HG03064 (cell line): ENCODE results near the gene PSMD9.
"Not testable (repeated sequence)": the region's sequence is repeated elsewhere in the genome, so short reads cannot be mapped to it uniquely, and the experiment has no call there.

ENCODE experiments used
- ATAC-seq: cut with Tn5 transposase; IDR thresholded peaks from one replicate; pipeline ENCODE4 v1.9.1; 2021; ENCODE audit warnings: low read depth; ENCODE audit not compliant: unreplicated experiment

The PSMD9 gene

DNA sequence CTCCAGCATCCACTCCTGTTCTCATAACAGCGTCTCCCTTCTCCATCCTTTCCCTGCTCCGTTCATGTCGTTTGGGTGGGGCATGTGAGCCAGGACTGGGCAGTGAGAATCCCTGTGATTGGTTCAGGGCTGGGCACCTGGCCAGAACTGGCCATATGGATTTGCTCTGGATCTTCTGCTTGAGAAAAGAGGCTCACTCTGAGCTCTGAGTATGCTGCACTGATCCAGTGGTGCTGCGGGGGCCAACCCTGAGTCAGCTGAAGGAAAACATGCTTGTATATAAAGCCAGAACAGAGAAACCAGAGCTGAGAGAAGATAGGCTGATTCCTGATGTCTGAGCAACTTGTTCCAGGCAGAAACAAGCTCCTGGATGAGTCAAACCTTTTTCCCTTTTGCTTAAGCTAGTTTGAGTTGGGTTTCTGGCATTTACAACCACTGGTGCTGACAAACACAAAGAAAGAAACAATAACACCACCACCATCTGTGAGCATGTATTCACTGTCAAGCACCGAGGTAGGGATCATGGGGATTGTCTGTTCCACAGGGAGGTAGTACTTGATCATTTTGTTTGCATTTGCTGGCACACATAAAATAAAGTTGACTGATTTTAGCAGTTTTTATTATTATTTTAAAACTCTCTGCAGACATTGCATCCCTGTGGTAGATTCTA, 15.9 kb upstream of the PSMD9 start:
- ATAC-seq, result no peak

DNA sequence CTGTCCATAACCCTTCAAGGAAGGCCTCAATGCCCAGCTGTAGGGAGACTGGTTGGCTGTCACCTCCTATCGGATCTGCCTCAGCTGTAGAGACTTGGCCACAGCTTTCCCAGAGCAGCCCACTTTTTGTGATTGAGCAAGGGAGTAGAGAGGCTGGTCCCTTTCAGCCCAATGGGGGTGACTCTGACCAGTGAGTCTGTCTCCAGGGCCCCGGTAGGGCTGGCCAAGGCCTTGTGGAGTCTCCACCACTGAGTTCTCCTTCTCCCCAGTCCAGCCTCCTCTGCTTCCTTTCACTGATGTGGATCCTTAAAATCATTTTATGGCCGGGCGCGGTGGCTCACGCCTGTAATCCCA, 15.4 kb upstream of the PSMD9 start:
- ATAC-seq, result no peak

DNA sequence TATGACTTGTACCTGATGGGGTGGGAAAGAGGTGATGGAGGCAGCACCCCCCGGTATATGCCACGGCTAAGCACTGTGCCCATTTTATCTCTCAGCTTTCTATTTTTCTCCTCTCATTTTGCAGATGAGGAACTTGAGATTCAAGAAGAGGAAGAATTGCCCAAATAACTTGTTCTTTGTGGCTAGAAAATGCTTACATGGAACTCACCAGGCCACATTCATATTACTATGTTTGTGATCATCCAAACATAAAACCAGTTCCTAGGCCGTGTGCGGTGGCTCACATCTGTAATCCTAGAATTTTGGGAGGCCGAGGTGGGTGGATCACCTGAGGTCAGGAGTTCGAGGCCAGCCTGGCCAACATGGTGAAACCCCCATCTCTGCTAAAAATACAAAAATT, 14.5 kb upstream of the PSMD9 start:
- no peak for ATAC-seq

DNA sequence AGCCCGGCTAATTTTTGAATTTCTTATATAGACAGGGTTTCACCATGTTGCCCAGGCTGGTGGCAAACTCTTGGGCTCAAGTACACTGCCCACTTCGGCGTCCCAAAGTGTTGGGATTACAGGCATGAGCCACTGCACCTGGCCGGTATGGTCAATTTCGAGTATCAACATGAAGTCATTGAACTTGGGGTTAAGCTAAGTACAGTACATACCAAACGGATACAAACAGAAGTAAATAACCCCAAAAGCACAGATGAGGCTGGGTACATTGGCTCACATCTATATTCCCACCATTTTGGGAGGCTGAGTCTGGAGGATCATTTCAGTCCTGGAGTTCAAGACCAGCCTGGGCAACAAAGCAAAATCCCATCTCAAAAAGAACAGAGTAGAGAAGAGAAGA, 13.0 kb upstream of the PSMD9 start:
- no peak for ATAC-seq

DNA sequence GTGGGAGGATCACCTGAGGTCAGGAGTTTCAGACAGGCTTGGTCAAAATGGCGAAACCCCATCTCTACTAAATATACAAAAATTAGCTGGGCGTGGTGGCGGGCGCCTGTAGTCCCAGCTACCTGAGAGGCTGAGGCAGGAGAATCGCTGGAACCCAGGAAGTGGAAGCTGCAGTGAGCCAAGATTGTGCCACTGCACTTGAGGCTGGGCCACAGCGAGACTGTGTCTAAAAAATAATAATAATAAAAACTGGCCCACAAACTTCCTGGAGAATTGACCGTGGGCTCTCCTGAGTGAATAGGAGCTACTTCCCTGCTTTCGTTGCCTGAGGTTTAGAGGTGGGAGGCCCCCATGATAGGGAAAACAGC, 12.5 kb upstream of the PSMD9 start:
- ATAC-seq, result not testable (repeated sequence)

GRCh38 chr12:121883315-121883660, 5.3 kb upstream of the PSMD9 start:
- no peak for ATAC-seq

- ATAC-seq, result not testable (repeated sequence)
These were observed 3.5 kb upstream of the PSMD9 start for GRCh38 chr12:121885129-121885528.

DNA sequence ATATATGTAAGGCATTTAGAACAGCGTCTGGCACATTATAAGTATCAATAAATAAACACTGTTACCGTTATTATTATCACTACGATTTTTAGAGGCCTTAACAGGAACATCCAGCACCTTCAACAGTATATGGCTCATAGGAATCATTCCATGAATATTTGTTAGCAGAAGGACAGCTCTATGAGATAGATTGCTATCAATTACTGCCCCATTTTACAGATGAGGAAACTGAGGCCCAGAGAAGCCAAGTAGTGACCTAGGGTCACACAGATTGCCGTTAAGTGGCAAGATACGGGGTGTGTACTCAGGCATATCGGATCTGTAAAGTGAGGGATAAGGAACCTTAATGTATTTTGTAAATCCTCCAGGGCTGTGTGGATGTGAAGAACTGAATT, 510 bp upstream of the PSMD9 start:
- no peak for ATAC-seq

DNA sequence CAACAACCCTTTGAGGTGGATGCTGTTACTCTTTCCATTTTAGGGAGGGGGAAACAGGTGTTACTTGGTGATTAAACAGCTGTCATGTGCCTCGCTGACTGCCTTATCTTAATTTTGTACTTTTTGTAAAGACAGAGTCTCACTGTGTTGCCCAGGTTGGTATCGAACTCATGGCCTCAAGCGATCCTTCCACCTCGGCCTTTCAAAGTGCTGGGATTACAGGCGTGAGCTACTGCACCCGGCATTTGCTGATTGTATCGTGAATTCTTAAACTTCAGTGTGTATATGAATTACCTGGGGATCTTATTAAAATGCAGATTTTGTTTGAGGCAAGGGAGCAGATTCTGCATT, 659 bp downstream of the PSMD9 start:
- no peak for ATAC-seq

DNA sequence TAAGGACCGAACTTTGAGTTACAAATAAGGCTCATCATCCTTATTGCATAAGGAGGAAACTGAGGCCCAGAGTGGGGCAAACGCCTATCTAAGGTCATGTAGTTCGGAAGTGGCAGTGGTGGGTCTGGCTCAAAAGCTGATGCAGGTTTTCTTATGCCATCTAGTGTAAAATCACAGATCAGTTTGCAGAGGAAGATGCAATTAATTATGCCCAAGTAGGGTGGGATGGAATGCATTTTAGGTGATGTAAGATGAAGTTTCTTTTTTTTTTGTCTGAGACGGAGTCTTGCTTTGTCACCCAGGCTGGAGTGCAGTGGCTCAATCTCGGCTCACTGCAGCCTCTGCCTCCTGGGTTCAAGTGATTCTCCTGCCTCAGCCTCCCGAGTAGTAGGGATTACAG, 1.1 kb downstream of the PSMD9 start:
- ATAC-seq, result not testable (repeated sequence)

DNA sequence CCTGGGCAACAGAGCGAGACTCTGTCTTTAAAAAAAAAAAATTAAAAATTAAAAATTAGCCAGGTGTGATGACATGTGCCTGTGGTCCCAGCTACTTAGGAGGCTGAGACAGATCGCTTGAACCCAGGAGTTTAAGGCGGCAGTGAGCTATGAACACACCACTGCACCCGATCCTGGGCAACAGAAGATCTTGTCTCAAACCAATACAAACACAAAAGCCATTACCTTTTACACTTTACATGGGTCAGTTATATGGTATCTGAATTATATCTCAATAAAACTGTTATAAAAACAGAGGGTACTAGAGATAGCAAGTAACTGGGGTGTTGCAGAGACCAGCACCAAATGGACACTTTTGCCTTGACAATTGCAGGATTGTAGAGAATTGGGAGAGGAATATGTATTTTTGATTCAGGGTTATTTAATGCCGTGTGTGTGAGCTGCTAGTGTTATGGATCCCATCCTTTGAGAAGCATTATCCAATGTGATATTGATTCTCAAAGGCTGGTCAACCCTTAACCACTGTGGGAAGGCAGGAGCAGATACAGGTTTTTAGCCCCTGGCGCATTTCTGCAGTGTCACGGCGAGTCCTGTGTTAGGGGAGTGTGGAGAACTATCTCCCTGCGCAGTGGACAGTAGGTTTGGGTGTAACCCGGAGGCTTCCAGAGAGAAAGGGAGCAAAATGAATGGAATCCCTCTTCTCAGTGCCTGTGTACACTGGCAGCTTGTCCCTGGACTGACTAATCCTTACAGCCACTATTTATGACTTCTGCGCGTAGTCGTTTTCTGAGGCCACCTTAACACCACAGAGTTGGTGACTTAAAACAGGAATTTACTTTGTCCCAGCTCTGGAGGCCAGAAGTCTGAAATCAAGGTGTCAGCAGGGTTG, 4.3 kb downstream of the PSMD9 start:
- no peak for ATAC-seq

- ATAC-seq, result no peak
These were observed 5.4 kb downstream of the PSMD9 start for GRCh38 chr12:121893961-121894460.

DNA sequence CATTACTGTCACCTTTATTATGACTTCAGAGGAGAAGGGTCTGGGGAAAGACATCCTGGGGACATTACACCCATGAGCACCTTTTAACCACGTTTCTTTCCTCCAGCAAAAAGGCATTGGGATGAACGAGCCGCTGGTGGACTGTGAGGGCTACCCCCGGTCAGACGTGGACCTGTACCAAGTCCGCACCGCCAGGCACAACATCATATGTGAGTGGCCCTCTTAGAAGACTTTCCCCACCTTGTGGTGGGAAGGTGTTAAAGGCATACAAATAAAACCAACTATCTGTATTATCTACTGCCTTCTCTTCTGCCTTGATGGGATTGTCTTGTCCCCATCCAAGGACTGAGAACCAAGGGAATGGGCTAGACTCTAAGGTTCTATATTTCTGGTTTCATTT, 6.0 kb downstream of the PSMD9 start:
- no peak for ATAC-seq

DNA sequence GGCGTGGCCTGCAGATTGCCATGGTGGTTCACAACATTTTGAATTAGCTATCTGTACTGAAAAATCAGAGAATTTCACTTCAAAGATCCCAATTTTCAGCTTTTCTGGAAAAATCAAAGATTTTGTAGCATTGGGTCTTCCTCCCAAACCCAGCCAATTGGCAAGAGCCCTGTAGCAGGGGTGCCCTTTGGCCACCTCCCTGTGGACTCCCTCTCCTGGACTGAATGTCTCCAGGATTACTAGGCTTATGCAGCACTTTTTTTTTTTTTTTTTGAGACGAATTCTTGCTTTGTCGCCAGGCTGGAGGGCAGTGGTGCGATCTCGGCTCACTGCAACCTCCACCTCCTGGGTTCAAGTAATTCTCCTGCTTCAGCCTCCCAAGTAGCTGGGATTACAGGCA, 9.7 kb downstream of the PSMD9 start:
- ATAC-seq, result no peak

DNA sequence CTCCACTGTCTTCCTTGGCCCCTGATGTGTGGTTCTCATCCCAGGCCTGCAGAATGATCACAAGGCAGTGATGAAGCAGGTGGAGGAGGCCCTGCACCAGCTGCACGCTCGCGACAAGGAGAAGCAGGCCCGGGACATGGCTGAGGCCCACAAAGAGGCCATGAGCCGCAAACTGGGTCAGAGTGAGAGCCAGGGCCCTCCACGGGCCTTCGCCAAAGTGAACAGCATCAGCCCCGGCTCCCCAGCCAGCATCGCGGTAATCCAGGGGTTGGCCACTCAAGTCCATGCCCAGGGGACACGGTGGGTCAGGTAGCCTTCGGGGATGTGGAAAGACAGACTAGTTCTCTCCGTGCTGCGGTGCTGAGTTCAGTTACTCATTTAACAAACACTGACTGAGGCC, 11.0 kb downstream of the PSMD9 start:
- ATAC-seq, result no peak

GRCh38 chr12:121903202-121903601, 14.6 kb downstream of the PSMD9 start:
- ATAC-seq, result no peak

GRCh38 chr12:121905746-121906145, 17.2 kb downstream of the PSMD9 start:
- no peak for ATAC-seq

GRCh38 chr12:121908702-121909101, 20.1 kb downstream of the PSMD9 start:
- no peak for ATAC-seq

- no peak for ATAC-seq
These were observed 23.4 kb downstream of the PSMD9 start for GRCh38 chr12:121911824-121912585.

GRCh38 chr12:121915841-121916321, 27.3 kb downstream of the PSMD9 start:
- no peak for ATAC-seq

GRCh38 chr12:121916719-121917118, 28.1 kb downstream of the PSMD9 start:
- no peak for ATAC-seq
